Liver (tissue), 9 donors: ENCODE measurements around the gene TCF7L2. TPM values are rescaled to one million over a fixed set of nuclear protein-coding genes. Genes with fewer than 3 reads are reported as not detected.

Experiments
- DNase-seq: peaks from one replicate; pipeline ENCODE4 v3.0.0-alpha.2; 2017; ENCODE audit warnings: low spot score
- H3K27ac ChIP-seq, 2 donors: one replicate each; pipeline ENCODE4 v1.7.0; 2013; ENCODE audit warnings: inconsistent platforms in 2 of 2, low read length in 2 of 2, control low read depth in 1 of 2, low read depth in 1 of 2, mild to moderate bottlenecking in 1 of 2
- H3K27me3 ChIP-seq, 4 donors: one replicate each; pipeline versions ENCODE4 v1.6.1 to v1.7.0; 2013; ENCODE audit warnings: low read length in 3 of 4, inconsistent platforms in 1 of 4, mild to moderate bottlenecking in 1 of 4, moderate library complexity in 1 of 4; ENCODE audit not compliant: control insufficient read depth in 4 of 4, insufficient read depth in 4 of 4
- H3K36me3 ChIP-seq, 4 donors: one replicate each; pipeline versions ENCODE4 v1.6.1 to v1.7.0; 2013; ENCODE audit warnings: low read length in 3 of 4, mild to moderate bottlenecking in 3 of 4, low read depth in 1 of 4, moderate library complexity in 1 of 4; ENCODE audit not compliant: control insufficient read depth in 4 of 4, insufficient read depth in 3 of 4
- H3K4me1 ChIP-seq, 4 donors: one replicate each; pipeline versions ENCODE4 v1.6.1 to v1.7.0; 2013; ENCODE audit warnings: low read length in 3 of 4, mild to moderate bottlenecking in 3 of 4, moderate library complexity in 1 of 4; ENCODE audit not compliant: control insufficient read depth in 4 of 4, insufficient read depth in 4 of 4
- H3K4me3 ChIP-seq, 3 donors: one replicate each; pipeline versions ENCODE4 v1.6.1 to v1.7.0; 2013; ENCODE audit warnings: low read length in 3 of 3, control low read depth in 1 of 3, low read depth in 1 of 3, mild to moderate bottlenecking in 1 of 3
- H3K9ac ChIP-seq, 2 donors: one replicate each; pipeline ENCODE4 v1.7.0; 2013; ENCODE audit warnings: low read length in 2 of 2, mild to moderate bottlenecking in 2 of 2, moderate library complexity in 2 of 2, control low read depth in 1 of 2, low read depth in 1 of 2
- H3K9me3 ChIP-seq, 4 donors: one replicate each; pipeline versions ENCODE4 v1.6.1 to v1.7.0; 2013; ENCODE audit warnings: low read length in 3 of 4; ENCODE audit not compliant: control insufficient read depth in 4 of 4
- GABPA ChIP-seq, 2 donors: IDR thresholded peaks in 1 of 2; conservative IDR thresholded peaks in 1 of 2; 2 replicates each; pipeline ENCODE4 v1.6.1; 2016; ENCODE audit warnings: antibody characterized with exemption in 2 of 2, mild to moderate bottlenecking in 1 of 2, moderate library complexity in 1 of 2
- HNF4A ChIP-seq, 2 donors: conservative IDR thresholded peaks; 2 replicates each; pipeline ENCODE4 v1.6.1; 2016; ENCODE audit warnings: antibody characterized with exemption in 2 of 2, mild to moderate bottlenecking in 2 of 2
- HNF4G ChIP-seq: IDR thresholded peaks from 2 replicates; pipeline ENCODE4 v1.6.1; 2016; ENCODE audit warnings: antibody characterized with exemption
- JUND ChIP-seq, 2 donors: IDR thresholded peaks; 2 replicates each; pipeline ENCODE4 v1.6.1; 2016; ENCODE audit warnings: antibody characterized with exemption in 2 of 2
- RAD21 ChIP-seq, 2 donors: IDR thresholded peaks; 2 replicates each; pipeline ENCODE4 v1.6.1; 2016; ENCODE audit warnings: antibody characterized with exemption in 2 of 2, mild to moderate bottlenecking in 2 of 2
- RXRA ChIP-seq, 2 donors: IDR thresholded peaks; 2 replicates each; pipeline ENCODE4 v1.6.1; 2017 to 2018; ENCODE audit warnings: antibody characterized with exemption in 2 of 2, mild to moderate bottlenecking in 1 of 2
- SP1 ChIP-seq: IDR thresholded peaks from 2 replicates; pipeline ENCODE4 v1.6.1; 2018; ENCODE audit warnings: antibody characterized with exemption, mild to moderate bottlenecking
- YY1 ChIP-seq: IDR thresholded peaks from 2 replicates; pipeline ENCODE4 v1.6.1; 2016; ENCODE audit warnings: antibody characterized with exemption, mild to moderate bottlenecking
- ZBTB33 ChIP-seq: IDR thresholded peaks from 2 replicates; pipeline ENCODE4 v1.6.1; 2016; ENCODE audit warnings: antibody characterized with exemption
- WGBS: extraction: QIAGEN DNeasy Blood & Tissue Kit; methylation state at CpG from one replicate; pipeline ENCODE4 v1.1.7; 2013; 5-methylcytosine and 5-hydroxymethylcytosine counted together
- polyA plus RNA-seq, 2 donors: library from polyadenylated mRNA; stranded (reverse) in 1 of 2; unstranded in 1 of 2; fragments of 200-250 nt in 1 of 2; fragments of >200 nt in 1 of 2; fragmentation: Nextera tagmentation in 1 of 2; extraction: Ambion mirVana in 1 of 2; gene quantifications; one replicate each; pipeline versions ENCODE4 v1.2.1 to v1.2.3, GENCODE V29; 2013 to 2015
- total RNA-seq, 2 donors: library from RNA; depleted of rRNA; stranded (reverse); fragments of >200 nt; gene quantifications; one replicate each; pipeline ENCODE4 v1.2.3, GENCODE V29; 2014
- TF ChIP-seq, protein P1 (sequence below): IDR thresholded peaks from 2 replicates; pipeline ENCODE4 v1.6.1; 2016; ENCODE audit warnings: antibody characterized with exemption
- TF ChIP-seq, protein P2 (sequence below): IDR thresholded peaks from 2 replicates; pipeline ENCODE4 v1.6.1; 2016; ENCODE audit warnings: antibody characterized with exemption, mild to moderate bottlenecking
- TF ChIP-seq, protein P3 (sequence below): fragments of 150-350 bp; IDR thresholded peaks from 2 replicates; pipeline ENCODE4 v1.5.1; 2017; ENCODE audit warnings: improper control_type of control experiment, low read depth, low read length; ENCODE audit not compliant: missing input control
- TF ChIP-seq, protein P4 (sequence below): IDR thresholded peaks from 2 replicates; pipeline ENCODE4 v1.6.1; 2016; ENCODE audit warnings: antibody characterized with exemption
- donor health status: healthy.
- donor health status: healthy.
- donor health status: healthy.
- donor health status: healthy.
- donor health status: healthy.

The TCF7L2 gene
- total and polyA plus RNA-seq, 4 donors, result 4.9 to 18.0 (median 8.3) TPM

- TF ChIP-seq HNF4G, result no peak
- TF ChIP-seq ZBTB33, result no peak
- TF ChIP-seq RXRA (IDR thresholded peaks at IDR 0.05), result no peak
- no peak for TF ChIP-seq SP1
- TF ChIP-seq JUND (IDR thresholded peaks at IDR 0.05), result no peak
- no peak for TF ChIP-seq GABPA (IDR thresholded peaks at IDR 0.05 in 1 of 2, conservative IDR thresholded peaks at IDR 0.05 in 1 of 2)
Observed at GRCh38 chr10:113144576-113144975, 194.5 kb downstream of the TCF7L2 start (continued).

- peaks cover 16 to 86% (median 80%) of the 10 kb centered on the region in 4 donors for H3K36me3 ChIP-seq
- TF ChIP-seq, protein P1, sequence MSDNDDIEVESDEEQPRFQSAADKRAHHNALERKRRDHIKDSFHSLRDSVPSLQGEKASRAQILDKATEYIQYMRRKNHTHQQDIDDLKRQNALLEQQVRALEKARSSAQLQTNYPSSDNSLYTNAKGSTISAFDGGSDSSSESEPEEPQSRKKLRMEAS, result no peak
- TF ChIP-seq, protein P2, sequence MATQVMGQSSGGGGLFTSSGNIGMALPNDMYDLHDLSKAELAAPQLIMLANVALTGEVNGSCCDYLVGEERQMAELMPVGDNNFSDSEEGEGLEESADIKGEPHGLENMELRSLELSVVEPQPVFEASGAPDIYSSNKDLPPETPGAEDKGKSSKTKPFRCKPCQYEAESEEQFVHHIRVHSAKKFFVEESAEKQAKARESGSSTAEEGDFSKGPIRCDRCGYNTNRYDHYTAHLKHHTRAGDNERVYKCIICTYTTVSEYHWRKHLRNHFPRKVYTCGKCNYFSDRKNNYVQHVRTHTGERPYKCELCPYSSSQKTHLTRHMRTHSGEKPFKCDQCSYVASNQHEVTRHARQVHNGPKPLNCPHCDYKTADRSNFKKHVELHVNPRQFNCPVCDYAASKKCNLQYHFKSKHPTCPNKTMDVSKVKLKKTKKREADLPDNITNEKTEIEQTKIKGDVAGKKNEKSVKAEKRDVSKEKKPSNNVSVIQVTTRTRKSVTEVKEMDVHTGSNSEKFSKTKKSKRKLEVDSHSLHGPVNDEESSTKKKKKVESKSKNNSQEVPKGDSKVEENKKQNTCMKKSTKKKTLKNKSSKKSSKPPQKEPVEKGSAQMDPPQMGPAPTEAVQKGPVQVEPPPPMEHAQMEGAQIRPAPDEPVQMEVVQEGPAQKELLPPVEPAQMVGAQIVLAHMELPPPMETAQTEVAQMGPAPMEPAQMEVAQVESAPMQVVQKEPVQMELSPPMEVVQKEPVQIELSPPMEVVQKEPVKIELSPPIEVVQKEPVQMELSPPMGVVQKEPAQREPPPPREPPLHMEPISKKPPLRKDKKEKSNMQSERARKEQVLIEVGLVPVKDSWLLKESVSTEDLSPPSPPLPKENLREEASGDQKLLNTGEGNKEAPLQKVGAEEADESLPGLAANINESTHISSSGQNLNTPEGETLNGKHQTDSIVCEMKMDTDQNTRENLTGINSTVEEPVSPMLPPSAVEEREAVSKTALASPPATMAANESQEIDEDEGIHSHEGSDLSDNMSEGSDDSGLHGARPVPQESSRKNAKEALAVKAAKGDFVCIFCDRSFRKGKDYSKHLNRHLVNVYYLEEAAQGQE, result no peak
- no peak for TF ChIP-seq HNF4A (conservative IDR thresholded peaks at IDR 0.05)
- TF ChIP-seq, protein P3, sequence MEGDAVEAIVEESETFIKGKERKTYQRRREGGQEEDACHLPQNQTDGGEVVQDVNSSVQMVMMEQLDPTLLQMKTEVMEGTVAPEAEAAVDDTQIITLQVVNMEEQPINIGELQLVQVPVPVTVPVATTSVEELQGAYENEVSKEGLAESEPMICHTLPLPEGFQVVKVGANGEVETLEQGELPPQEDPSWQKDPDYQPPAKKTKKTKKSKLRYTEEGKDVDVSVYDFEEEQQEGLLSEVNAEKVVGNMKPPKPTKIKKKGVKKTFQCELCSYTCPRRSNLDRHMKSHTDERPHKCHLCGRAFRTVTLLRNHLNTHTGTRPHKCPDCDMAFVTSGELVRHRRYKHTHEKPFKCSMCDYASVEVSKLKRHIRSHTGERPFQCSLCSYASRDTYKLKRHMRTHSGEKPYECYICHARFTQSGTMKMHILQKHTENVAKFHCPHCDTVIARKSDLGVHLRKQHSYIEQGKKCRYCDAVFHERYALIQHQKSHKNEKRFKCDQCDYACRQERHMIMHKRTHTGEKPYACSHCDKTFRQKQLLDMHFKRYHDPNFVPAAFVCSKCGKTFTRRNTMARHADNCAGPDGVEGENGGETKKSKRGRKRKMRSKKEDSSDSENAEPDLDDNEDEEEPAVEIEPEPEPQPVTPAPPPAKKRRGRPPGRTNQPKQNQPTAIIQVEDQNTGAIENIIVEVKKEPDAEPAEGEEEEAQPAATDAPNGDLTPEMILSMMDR, result no peak
- 93% methylated on average over 11 of the region's 11 CpGs for WGBS
Observed at GRCh38 chr10:113148071-113148825, 198.2 kb downstream of the TCF7L2 start.

GRCh38 chr10:113148901-113149300 lies 198.9 kb downstream of the TCF7L2 start:
- H3K4me1 ChIP-seq, result no peaks in the 10 kb centered on the region
- no peak overlapping the region for H3K4me3 ChIP-seq
- H3K9me3 ChIP-seq, result no peaks in the 10 kb centered on the region
- H3K36me3 ChIP-seq, result peaks cover 16 to 86% (median 80%) of the 10 kb centered on the region in 4 donors
- no peak overlapping the region for H3K27ac ChIP-seq
- H3K9ac ChIP-seq, result no peak overlapping the region
- 89% methylated on average over 4 of the region's 4 CpGs for WGBS
- TF ChIP-seq, protein P4, sequence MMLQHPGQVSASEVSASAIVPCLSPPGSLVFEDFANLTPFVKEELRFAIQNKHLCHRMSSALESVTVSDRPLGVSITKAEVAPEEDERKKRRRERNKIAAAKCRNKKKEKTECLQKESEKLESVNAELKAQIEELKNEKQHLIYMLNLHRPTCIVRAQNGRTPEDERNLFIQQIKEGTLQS, result no peak
- TF ChIP-seq YY1 (no peak), RAD21 (IDR thresholded peaks at IDR 0.05) (no peak)
- DNase-seq, result no peak
- no peaks in the 10 kb centered on the region for H3K27me3 ChIP-seq

More at GRCh38 chr10:113148071-113148825, 198.2 kb downstream of the TCF7L2 start:
- H3K4me1 ChIP-seq, result no peaks in the 10 kb centered on the region
- no peak overlapping the region for H3K4me3 ChIP-seq
- DNase-seq, result no peak
- H3K27ac ChIP-seq, result no peak overlapping the region
- no peaks in the 10 kb centered on the region for H3K27me3 ChIP-seq
- H3K9ac ChIP-seq, result no peak overlapping the region
- H3K9me3 ChIP-seq, result no peaks in the 10 kb centered on the region
